Activated T-helper 1 cell treated with anti-CD3 and anti-CD28 coated beads, Interleukin-12 subunit alpha, Interleukin-12 subunit beta, Interleukin-2, Interleukin-4 antibody, amounts not matched to agents 30 ng/mL and 10 ng/mL and 1 ng/mL, durations not matched to agents 14 hours and 24 hours and 36 hours (primary cell): Measurements from ENCODE around the gene MRPS18A. TPM values are rescaled to one million over a fixed set of nuclear protein-coding genes. Genes with fewer than 3 reads are reported as not detected.

ENCODE experiments used
- total RNA-seq: library from RNA; stranded (reverse); gene quantifications from 2 replicates; pipeline ENCODE4 v1.2.3, GENCODE V29; 2022

Gene MRPS18A
- total RNA-seq, 1 donor from 2014 or later, result 55.9 TPM

Other genes starting within 250 kb of the MRPS18A start
- gene DLK2, start 232.2 kb downstream of the MRPS18A start, total RNA-seq, result 1.5 and 2.0 TPM in 2 replicates
- 43.4 and 48.2 TPM in 2 replicates for gene TJAP1, start 210.2 kb downstream of the MRPS18A start, total RNA-seq
- gene LRRC73, start 177.4 kb downstream of the MRPS18A start, total RNA-seq, result 0.10 and 0.12 TPM in 2 replicates
- gene YIPF3, start 170.9 kb downstream of the MRPS18A start, total RNA-seq, result 60.2 and 62.5 TPM in 2 replicates
- gene POLR1C, start 170.7 kb downstream of the MRPS18A start, total RNA-seq, result 85.8 and 98.0 TPM in 2 replicates
- gene XPO5, start 111.8 kb downstream of the MRPS18A start, total RNA-seq, result 135 and 149 TPM in 2 replicates
- gene POLH, start 111.6 kb downstream of the MRPS18A start, total RNA-seq, result 35.7 and 39.1 TPM in 2 replicates
- 72.4 and 73.0 TPM in 2 replicates for gene GTPBP2, start 58.5 kb downstream of the MRPS18A start, total RNA-seq
- 34.8 and 39.0 TPM in 2 replicates for gene MAD2L1BP, start 52.0 kb downstream of the MRPS18A start, total RNA-seq
- not detected in 2 replicates for gene RSPH9, start 42.8 kb downstream of the MRPS18A start, total RNA-seq
- gene VEGFA, start 82.4 kb upstream of the MRPS18A start, total RNA-seq, result 42.3 and 43.2 TPM in 2 replicates